Endodermal cell (in vitro differentiated cells): Measurements from ENCODE around the gene ZNF618. TPM values are rescaled to one million over a fixed set of nuclear protein-coding genes. Genes with fewer than 3 reads are reported as not detected.
A peak's percentile ranks its signal among the peaks of the same experiment; 100 is the strongest.

ENCODE experiments used
- DNase-seq: peaks from one replicate; pipeline ENCODE4 v3.0.0-alpha.2; 2017
- H3K27ac ChIP-seq: 2 replicates; pipeline ENCODE4 v1.5.1; 2013; ENCODE audit warnings: mild to moderate bottlenecking, low read depth, low read length, moderate library complexity
- H3K27me3 ChIP-seq: 2 replicates; pipeline ENCODE4 v1.6.1; 2013; ENCODE audit warnings: mild to moderate bottlenecking, low read length, moderate library complexity; ENCODE audit not compliant: insufficient read depth, control insufficient read depth, poor library complexity, severe bottlenecking
- H3K36me3 ChIP-seq: 2 replicates; pipeline ENCODE4 v1.7.0; 2013; ENCODE audit warnings: mild to moderate bottlenecking, low read length, moderate library complexity; ENCODE audit not compliant: control insufficient read depth, insufficient read depth
- H3K4me1 ChIP-seq: one replicate; pipeline ENCODE4 v1.7.0; 2013; ENCODE audit warnings: low read length; ENCODE audit not compliant: control insufficient read depth, insufficient read depth
- H3K4me3 ChIP-seq: 2 replicates; pipeline ENCODE4 v1.5.1; 2013; ENCODE audit warnings: mild to moderate bottlenecking, low read length, moderate library complexity
- H3K9ac ChIP-seq: 2 replicates; pipeline ENCODE4 v1.6.1; 2013; ENCODE audit warnings: mild to moderate bottlenecking, low read length, moderate library complexity; ENCODE audit not compliant: poor library complexity, severe bottlenecking; ENCODE audit errors: extremely low read depth
- H3K9me3 ChIP-seq: 2 replicates; pipeline ENCODE4 v1.6.1; 2013; ENCODE audit warnings: mild to moderate bottlenecking, low read length, moderate library complexity; ENCODE audit not compliant: control insufficient read depth
- H3K27ac Mint-ChIP-seq: 2 replicates; pipeline ENCODE4 v1.8.0; 2020; ENCODE audit warnings: mixed read lengths
- H3K27me3 Mint-ChIP-seq: 2 replicates; pipeline ENCODE4 v1.8.0; 2021; ENCODE audit warnings: mild to moderate bottlenecking, mixed read lengths; ENCODE audit not compliant: insufficient read depth
- H3K36me3 Mint-ChIP-seq: 2 replicates; pipeline ENCODE4 v1.8.0; 2020; ENCODE audit warnings: low read depth, mixed read lengths
- H3K4me1 Mint-ChIP-seq: 2 replicates; pipeline ENCODE4 v1.8.0; 2020; ENCODE audit warnings: mixed read lengths
- H3K4me3 Mint-ChIP-seq: 2 replicates; pipeline ENCODE4 v1.8.0; 2020; ENCODE audit warnings: mild to moderate bottlenecking, moderate library complexity, mixed read lengths
- H3K9me3 Mint-ChIP-seq: 2 replicates; pipeline ENCODE4 v1.8.0; 2020; ENCODE audit warnings: mild to moderate bottlenecking, mixed read lengths
- WGBS, 2 experiments: methylation state at CpG; one replicate each; pipeline versions ENCODE4 v1.1.5 to v1.1.7; 2013; ENCODE audit warnings: missing lambda C conversion rate in 2 of 2, mixed read lengths in 1 of 2; ENCODE audit not compliant: insufficient coverage in 1 of 2, insufficient read length in 1 of 2; 5-methylcytosine and 5-hydroxymethylcytosine counted together
- total RNA-seq, 2 donors: library from RNA; stranded (reverse); fragmentation: NEBNext Ultra II Directional in 1 of 2; extraction: Animal tissue kit (Norgen Biotek cat#: 25700) in 1 of 2; gene quantifications; 2 replicates in 1 of 2; 3 replicates in 1 of 2; pipeline ENCODE4 v1.2.1, GENCODE V29; 2021
- TF ChIP-seq, protein P1 (sequence below): fragments of 200-600 bp; sonication (generic); conservative IDR thresholded peaks from 2 replicates; pipeline ENCODE4 v1.5.0; 2021; ENCODE audit warnings: antibody characterized with exemption, mild to moderate bottlenecking

The ZNF618 gene
- total RNA-seq, 2 donors from 2014 or later = 34.5 to 37.5 TPM

DNA sequence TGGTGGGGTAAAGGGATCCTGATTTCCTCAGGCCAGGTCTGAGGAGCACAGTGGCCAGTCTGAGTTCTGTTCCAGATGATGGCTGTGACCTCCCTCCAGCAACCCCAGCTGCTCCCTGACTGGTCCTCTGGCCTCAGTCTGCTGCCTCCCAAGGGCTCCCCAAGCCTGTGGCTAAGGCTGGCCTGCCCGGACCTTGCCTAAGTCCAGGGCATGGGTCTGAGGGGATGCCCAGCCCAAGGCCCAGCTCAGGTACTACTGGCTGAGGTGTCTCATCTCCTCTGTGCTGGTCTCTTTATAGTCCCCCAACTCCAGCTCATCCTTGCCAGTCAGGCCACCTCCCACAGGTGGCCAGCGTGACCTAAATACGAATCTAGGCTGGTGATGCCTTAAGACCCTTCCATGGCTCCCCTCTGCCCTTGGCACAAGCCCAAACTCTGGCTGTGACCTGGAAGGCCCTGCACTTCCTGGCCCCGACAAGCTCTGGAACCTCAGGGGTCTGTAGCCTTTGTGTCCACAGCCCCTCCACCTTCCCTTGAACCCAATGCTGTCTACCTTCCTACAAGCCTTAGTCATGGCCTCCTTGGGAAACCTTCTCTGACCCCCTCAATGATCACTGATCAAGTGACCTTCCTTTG lies 213.2 kb downstream of the ZNF618 start:
- no peak overlapping the region for H3K27ac ChIP-seq
- H3K9me3 Mint-ChIP-seq = no peaks in the 10 kb centered on the region
- H3K4me3 Mint-ChIP-seq = no peak overlapping the region
- TF ChIP-seq, protein P1, sequence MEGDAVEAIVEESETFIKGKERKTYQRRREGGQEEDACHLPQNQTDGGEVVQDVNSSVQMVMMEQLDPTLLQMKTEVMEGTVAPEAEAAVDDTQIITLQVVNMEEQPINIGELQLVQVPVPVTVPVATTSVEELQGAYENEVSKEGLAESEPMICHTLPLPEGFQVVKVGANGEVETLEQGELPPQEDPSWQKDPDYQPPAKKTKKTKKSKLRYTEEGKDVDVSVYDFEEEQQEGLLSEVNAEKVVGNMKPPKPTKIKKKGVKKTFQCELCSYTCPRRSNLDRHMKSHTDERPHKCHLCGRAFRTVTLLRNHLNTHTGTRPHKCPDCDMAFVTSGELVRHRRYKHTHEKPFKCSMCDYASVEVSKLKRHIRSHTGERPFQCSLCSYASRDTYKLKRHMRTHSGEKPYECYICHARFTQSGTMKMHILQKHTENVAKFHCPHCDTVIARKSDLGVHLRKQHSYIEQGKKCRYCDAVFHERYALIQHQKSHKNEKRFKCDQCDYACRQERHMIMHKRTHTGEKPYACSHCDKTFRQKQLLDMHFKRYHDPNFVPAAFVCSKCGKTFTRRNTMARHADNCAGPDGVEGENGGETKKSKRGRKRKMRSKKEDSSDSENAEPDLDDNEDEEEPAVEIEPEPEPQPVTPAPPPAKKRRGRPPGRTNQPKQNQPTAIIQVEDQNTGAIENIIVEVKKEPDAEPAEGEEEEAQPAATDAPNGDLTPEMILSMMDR = no peak
- H3K4me1 ChIP-seq = no peaks in the 10 kb centered on the region
- WGBS, 2 experiments = 92 to 94% methylated on average over 3 to 4 of the region's 4 CpGs
- DNase-seq = peak; percentile 26
- H3K36me3 ChIP-seq = no peaks in the 10 kb centered on the region
- H3K4me3 ChIP-seq = no peak overlapping the region
- H3K36me3 Mint-ChIP-seq = no peaks in the 10 kb centered on the region
- no peak overlapping the region for H3K9ac ChIP-seq
- no peaks in the 10 kb centered on the region for H3K27me3 ChIP-seq
- peak overlapping the region; percentile 55 for H3K27ac Mint-ChIP-seq
- no peaks in the 10 kb centered on the region for H3K4me1 Mint-ChIP-seq
- peaks cover 5% of the 10 kb centered on the region for H3K27me3 Mint-ChIP-seq
- no peaks in the 10 kb centered on the region for H3K9me3 ChIP-seq

DNA sequence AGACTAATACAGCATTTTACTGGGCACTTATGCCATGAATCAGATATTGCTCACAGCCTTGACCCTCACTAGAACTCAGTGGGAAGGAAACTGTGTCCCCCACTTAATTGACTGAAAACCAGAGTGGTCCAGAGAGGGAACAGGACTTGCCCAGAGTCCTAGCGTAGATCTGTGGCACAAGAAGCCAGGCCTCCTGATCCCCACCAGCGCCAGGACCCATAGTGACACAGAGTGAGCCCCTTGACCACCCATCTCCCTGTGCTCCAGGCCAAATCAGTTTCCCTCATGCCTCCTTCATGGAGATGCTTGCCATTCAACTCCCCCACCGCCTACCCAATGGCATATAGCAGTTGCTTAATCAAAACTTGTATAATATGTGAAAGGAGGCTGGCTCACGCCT lies 214.7 kb downstream of the ZNF618 start:
- Mint-ChIP-seq H3K36me3 (peaks cover 6% of the 10 kb centered on the region), H3K9me3 (no peaks in the 10 kb centered on the region), H3K27ac (no peak overlapping the region), H3K27me3 (peaks cover 7% of the 10 kb centered on the region), H3K4me1 (no peaks in the 10 kb centered on the region), H3K4me3 (no peak overlapping the region)
- H3K36me3 ChIP-seq = no peaks in the 10 kb centered on the region
- no peak overlapping the region for H3K27ac ChIP-seq
- peaks cover 5% of the 10 kb centered on the region for H3K27me3 ChIP-seq
- H3K9ac ChIP-seq = no peak overlapping the region
- no peaks in the 10 kb centered on the region for H3K4me1 ChIP-seq
- DNase-seq = peak; percentile 22
- no peak overlapping the region for H3K4me3 ChIP-seq
- TF ChIP-seq, protein P1 = no peak
- 92% methylated on average over 3 of the region's 4 CpGs; no CpG with 5 or more reads in 1 of the 2 experiments for WGBS, 2 experiments
- no peaks in the 10 kb centered on the region for H3K9me3 ChIP-seq

DNA sequence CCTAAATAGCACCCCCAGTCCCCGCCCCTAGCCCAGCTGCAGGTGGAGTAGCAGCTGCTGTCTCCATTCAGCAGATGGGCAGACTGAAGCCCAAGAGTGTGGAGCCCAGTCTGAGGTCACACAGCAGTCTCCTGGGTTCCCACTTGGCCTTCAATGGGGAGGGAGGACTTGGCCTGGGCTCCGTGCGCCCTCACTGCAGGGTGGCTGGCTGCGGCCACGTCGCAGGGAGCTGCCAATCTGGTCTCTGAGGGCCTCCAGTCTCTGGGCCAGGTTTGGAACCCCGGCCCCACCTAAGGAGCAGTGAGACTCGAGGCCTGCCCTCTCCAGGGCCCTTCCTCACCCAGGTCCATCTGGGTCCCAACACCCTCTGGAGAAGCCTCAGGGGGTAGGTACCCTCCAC lies 215.6 kb downstream of the ZNF618 start:
- Histone ChIP-seq H3K27ac (no peak overlapping the region), H3K4me3 (no peak overlapping the region), H3K27me3 (peaks cover 13% of the 10 kb centered on the region), H3K9me3 (no peaks in the 10 kb centered on the region), H3K4me1 (no peaks in the 10 kb centered on the region), H3K36me3 (no peaks in the 10 kb centered on the region), H3K9ac (no peak overlapping the region)
- peak; percentile 28 for DNase-seq
- Mint-ChIP-seq H3K27me3 (peaks cover 11% of the 10 kb centered on the region), H3K4me1 (no peaks in the 10 kb centered on the region), H3K4me3 (no peak overlapping the region), H3K27ac (no peak overlapping the region), H3K36me3 (peaks cover 6% of the 10 kb centered on the region), H3K9me3 (no peaks in the 10 kb centered on the region)
- WGBS, 2 experiments = 64 to 90% methylated on average over 2 to 8 of the region's 8 CpGs
- TF ChIP-seq, protein P1 = no peak
